ENCODE measurements around the gene KDM6A.
A peak's percentile ranks its signal among the peaks of the same experiment; 100 is the strongest.
"Not testable (repeated sequence)": the region's sequence is repeated elsewhere in the genome, so short reads cannot be mapped to it uniquely, and the experiment has no call there.

The KDM6A gene

GRCh38 chrX:44872821-44873414 lies at the start of gene KDM6A:
TSS of gene KDM6A (plus strand) at chrX:44873188. CDS start at chrX:44873552, 364 bp downstream.
- peak; percentile 93 to 99 for DNase-seq (ENCODE audit: low read depth in 2 of 2)

- not testable (repeated sequence) for DNase-seq (ENCODE audit: low read depth in 2 of 2)
Observed at GRCh38 chrX:44823193-44823592, 49.8 kb upstream of the KDM6A start.

GRCh38 chrX:44828008-44828605 lies 44.9 kb upstream of the KDM6A start:
- DNase-seq (ENCODE audit: low read depth in 2 of 2), result no peak

- no peak for DNase-seq (ENCODE audit: low read depth in 2 of 2)
Observed at GRCh38 chrX:44829832-44830231, 43.2 kb upstream of the KDM6A start.

- DNase-seq (ENCODE audit: low read depth in 2 of 2), result no peak
Observed at GRCh38 chrX:44842550-44843317, 30.3 kb upstream of the KDM6A start.

GRCh38 chrX:44843318-44843702 lies 29.7 kb upstream of the KDM6A start:
- DNase-seq (ENCODE audit: low read depth in 2 of 2), result no peak

GRCh38 chrX:44843753-44844152 lies 29.2 kb upstream of the KDM6A start, which contains the start of gene DUSP21:
TSS of gene DUSP21 (plus strand) at chrX:44844021. CDS start at chrX:44844133, 112 bp downstream.
- DNase-seq (ENCODE audit: low read depth in 2 of 2), result no peak

- no peak for DNase-seq (ENCODE audit: low read depth in 2 of 2)
Observed at GRCh38 chrX:44844204-44844603, 28.8 kb upstream of the KDM6A start.

GRCh38 chrX:44850891-44851290 lies 22.1 kb upstream of the KDM6A start:
- DNase-seq (ENCODE audit: low read depth in 2 of 2), result not testable (repeated sequence)

GRCh38 chrX:44871114-44871645 lies 1.8 kb upstream of the KDM6A start:
- DNase-seq (ENCODE audit: low read depth in 2 of 2), result no peak

- peak in 1 of 2 donors; percentile 9 for DNase-seq (ENCODE audit: low read depth in 2 of 2)
Observed at GRCh38 chrX:44871931-44872820, 812 bp upstream of the KDM6A start.

- peak; percentile 9 to 17 for DNase-seq (ENCODE audit: low read depth in 2 of 2)
Observed at GRCh38 chrX:44873415-44874276, 658 bp downstream of the KDM6A start.

GRCh38 chrX:44874420-44875184 lies 1.6 kb downstream of the KDM6A start:
- DNase-seq (ENCODE audit: low read depth in 2 of 2), result no peak

GRCh38 chrX:44875185-44875489 lies 2.1 kb downstream of the KDM6A start:
- no peak for DNase-seq (ENCODE audit: low read depth in 2 of 2)

GRCh38 chrX:44876086-44876485 lies 3.1 kb downstream of the KDM6A start:
- DNase-seq (ENCODE audit: low read depth in 2 of 2), result no peak

GRCh38 chrX:44876767-44877166 lies 3.8 kb downstream of the KDM6A start:
- no peak for DNase-seq (ENCODE audit: low read depth in 2 of 2)

GRCh38 chrX:44878780-44879179 lies 5.8 kb downstream of the KDM6A start:
- DNase-seq (ENCODE audit: low read depth in 2 of 2), result no peak

- DNase-seq (ENCODE audit: low read depth in 2 of 2), result no peak
Observed at GRCh38 chrX:44881549-44881948, 8.6 kb downstream of the KDM6A start.

- no peak for DNase-seq (ENCODE audit: low read depth in 2 of 2)
Observed at GRCh38 chrX:44882635-44883034, 9.6 kb downstream of the KDM6A start.

GRCh38 chrX:44884944-44885343 lies 12.0 kb downstream of the KDM6A start:
- no peak for DNase-seq (ENCODE audit: low read depth in 2 of 2)
